Stimulated activated memory B cell treated with anti-CD40 and anti-IgM and Interleukin-4, amounts not matched to agents 10 μg/mL and 1 μg/mL and 100 μg/mL, for 72 hours (primary cell): ENCODE measurements around the gene DNAJC30.
"Not testable (repeated sequence)": the region's sequence is repeated elsewhere in the genome, so short reads cannot be mapped to it uniquely, and the experiment has no call there.

Experiments
- ATAC-seq: fragments of 150-1000 bp; cut with Tn5 transposase; 2 replicates; pipeline ENCODE4 v1.10.0; 2021
- H3K27ac Mint-ChIP-seq: one replicate; pipeline ENCODE4 v1.8.0; 2022; ENCODE audit warnings: mild to moderate bottlenecking, mixed read lengths
- H3K27me3 Mint-ChIP-seq: one replicate; pipeline ENCODE4 v1.8.0; 2022; ENCODE audit warnings: mixed read lengths
- H3K36me3 Mint-ChIP-seq: one replicate; pipeline ENCODE4 v1.8.0; 2022; ENCODE audit warnings: mixed read lengths
- H3K4me1 Mint-ChIP-seq: one replicate; pipeline ENCODE4 v1.8.0; 2022; ENCODE audit warnings: mixed read lengths
- H3K4me3 Mint-ChIP-seq: one replicate; pipeline ENCODE4 v1.8.0; 2022; ENCODE audit warnings: mild to moderate bottlenecking, moderate library complexity, mixed read lengths
- H3K9me3 Mint-ChIP-seq: one replicate; pipeline ENCODE4 v1.8.0; 2022; ENCODE audit warnings: mixed read lengths

Gene DNAJC30

GRCh38 chr7:73717025-73717807 lies 34.0 kb upstream of the DNAJC30 start:
- Mint-ChIP-seq H3K4me3 (peak overlapping the region; percentile 75), H3K27ac (peak overlapping the region; percentile 23), H3K9me3 (no peaks in the 10 kb centered on the region), H3K27me3 (peaks cover 69% of the 10 kb centered on the region), H3K36me3 (no peaks in the 10 kb centered on the region), H3K4me1 (peaks cover 47% of the 10 kb centered on the region)
- ATAC-seq, result no peak

DNA sequence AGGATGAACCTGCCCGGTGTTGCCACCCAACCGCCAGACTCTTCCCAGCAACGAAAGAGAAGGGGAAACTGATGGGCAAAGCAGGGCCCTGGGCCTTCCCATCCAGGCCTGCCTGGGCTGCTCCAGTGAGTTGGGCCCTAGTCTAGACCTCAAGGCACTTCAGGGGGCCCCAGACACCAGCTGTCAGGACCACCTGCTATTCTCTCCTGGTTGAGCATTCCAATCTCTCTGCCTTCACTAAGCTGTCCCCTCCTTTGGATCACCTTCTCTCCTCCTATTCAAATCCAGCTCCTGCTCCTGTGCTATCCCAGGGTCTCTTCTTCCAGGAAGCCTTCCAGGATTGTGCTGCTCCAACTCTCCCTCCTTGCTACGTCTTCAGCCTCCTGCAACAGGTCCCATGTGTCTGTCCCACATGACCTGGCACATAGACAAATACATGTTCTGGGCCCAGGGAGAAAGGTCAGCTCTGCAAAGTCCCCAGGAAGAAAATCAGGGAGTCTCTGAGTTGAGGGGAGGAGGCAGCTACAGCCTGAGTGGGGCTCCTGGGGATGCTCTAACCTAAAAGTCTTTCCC lies 33.2 kb upstream of the DNAJC30 start:
- no peak for ATAC-seq
- Mint-ChIP-seq H3K4me1 (peaks cover 47% of the 10 kb centered on the region), H3K9me3 (no peaks in the 10 kb centered on the region), H3K36me3 (no peaks in the 10 kb centered on the region), H3K27ac (no peak overlapping the region), H3K4me3 (no peak overlapping the region), H3K27me3 (peaks cover 77% of the 10 kb centered on the region)

DNA sequence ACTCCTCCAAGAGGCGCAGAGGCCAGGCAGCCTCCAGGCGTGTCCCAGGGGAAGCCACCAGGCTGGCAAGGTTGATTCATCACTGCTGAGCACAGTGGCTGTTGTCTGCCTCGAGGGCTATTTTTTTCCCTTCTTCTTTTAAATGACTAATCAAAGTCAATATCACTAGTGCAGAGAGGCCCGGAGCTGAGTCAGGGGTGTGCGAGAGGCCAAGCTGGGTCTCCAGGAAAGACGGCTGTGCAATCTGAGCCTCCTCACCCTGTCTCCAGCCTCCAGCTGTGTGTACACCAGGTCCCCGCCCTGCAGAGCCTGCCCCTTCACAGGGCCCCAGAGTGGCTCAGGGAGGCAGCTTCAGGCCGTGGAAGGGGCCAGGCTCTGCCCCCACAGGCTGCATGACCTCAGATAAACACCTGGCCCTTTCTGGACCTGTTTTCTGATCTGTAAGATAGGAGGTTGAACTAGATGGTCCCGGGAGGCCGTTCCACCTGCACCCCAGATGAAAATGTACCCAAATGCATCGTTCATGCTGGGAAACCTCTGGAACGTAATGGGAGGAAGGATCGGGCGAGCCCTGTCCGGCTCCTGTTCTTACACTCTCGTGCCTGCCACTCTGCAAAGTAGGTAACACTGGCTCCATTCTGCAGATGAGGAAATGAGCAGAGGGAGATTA lies 32.5 kb upstream of the DNAJC30 start:
- Mint-ChIP-seq H3K27ac (no peak overlapping the region), H3K9me3 (no peaks in the 10 kb centered on the region), H3K4me1 (peaks cover 47% of the 10 kb centered on the region), H3K27me3 (peaks cover 77% of the 10 kb centered on the region), H3K36me3 (no peaks in the 10 kb centered on the region), H3K4me3 (no peak overlapping the region)
- peak; percentile 37 for ATAC-seq

DNA sequence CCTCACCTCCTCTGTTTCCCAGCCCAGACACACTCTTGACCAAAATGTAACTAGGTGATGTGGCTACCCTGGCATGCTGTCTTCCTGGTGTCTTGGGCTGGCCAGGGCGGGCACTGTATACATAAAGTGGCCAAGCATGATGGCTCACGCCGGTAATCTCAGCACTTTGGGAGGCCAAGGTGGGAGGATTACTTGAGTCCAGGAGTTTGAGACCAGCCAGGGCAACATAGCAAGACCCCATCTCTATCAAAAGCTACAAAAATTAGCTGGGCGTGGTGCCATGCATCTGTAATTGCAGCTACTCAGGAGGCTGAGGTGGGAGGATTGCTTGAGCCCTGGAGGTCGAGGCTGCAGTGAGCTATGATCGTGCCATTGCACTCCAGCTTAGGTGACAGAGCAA lies 30.1 kb upstream of the DNAJC30 start:
- H3K27me3 Mint-ChIP-seq, result peaks cover 64% of the 10 kb centered on the region
- H3K27ac Mint-ChIP-seq, H3K36me3 Mint-ChIP-seq, H3K9me3 Mint-ChIP-seq, ATAC-seq, H3K4me3 Mint-ChIP-seq: not testable (repeated sequence)
- peaks cover 34% of the 10 kb centered on the region for H3K4me1 Mint-ChIP-seq

DNA sequence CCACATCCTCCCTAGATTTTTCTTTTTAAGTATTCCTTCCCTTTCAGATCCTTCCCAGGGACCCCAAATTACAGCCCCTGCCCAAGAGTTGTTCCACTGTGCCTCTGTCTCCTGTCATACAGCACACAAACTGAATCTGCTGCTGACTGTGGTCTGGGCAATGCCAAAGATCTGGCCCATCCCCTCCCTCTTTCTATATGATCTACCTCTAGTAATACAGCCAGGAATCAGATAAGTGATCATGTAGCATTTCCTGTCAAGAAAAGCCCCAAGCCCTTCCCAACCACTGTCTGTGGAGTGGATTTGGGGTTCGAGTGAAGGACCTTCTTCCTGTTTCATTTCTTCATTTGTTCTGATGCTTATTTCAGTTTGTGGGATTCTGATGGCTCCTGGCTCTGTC lies 29.5 kb upstream of the DNAJC30 start:
- Mint-ChIP-seq H3K27ac (no peak overlapping the region), H3K27me3 (peaks cover 59% of the 10 kb centered on the region), H3K9me3 (no peaks in the 10 kb centered on the region), H3K4me1 (peaks cover 29% of the 10 kb centered on the region), H3K36me3 (no peaks in the 10 kb centered on the region), H3K4me3 (no peak overlapping the region)
- no peak for ATAC-seq

DNA sequence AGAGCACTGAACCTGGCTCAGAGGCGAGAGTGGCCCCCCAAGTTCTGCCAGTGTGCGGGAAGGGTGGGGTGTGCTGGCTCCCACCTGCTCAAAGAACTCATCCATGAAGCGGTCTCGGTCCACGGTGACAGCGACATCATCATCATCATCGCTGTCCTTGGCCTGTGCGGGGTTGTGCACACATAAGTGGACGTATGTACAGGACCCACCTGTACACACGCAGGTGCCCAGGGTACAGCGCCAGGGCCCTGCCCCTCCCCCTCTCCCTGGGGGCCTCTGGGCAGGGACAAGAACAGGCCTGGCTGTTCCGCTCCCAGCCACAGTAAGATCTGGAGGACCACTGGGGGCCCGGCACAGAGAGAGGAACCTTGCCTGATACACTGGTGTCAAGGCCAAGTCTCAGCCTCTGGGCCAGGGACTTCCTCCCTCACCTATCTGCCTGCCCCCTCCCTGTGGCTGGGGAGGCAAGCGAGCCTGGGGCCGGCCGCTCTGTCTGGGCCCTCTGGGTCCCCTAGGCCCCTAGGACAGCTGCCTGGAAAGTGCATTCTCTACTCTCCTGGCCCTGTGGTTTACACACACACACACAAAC lies 25.8 kb upstream of the DNAJC30 start:
- no peak for ATAC-seq
- no peak overlapping the region for H3K4me3 Mint-ChIP-seq
- peaks cover 28% of the 10 kb centered on the region for H3K27me3 Mint-ChIP-seq
- H3K4me1 Mint-ChIP-seq, result peaks cover 31% of the 10 kb centered on the region
- H3K9me3 Mint-ChIP-seq, result no peaks in the 10 kb centered on the region
- no peak overlapping the region for H3K27ac Mint-ChIP-seq
- H3K36me3 Mint-ChIP-seq, result no peaks in the 10 kb centered on the region

- peaks cover 3% of the 10 kb centered on the region for H3K36me3 Mint-ChIP-seq
- peak overlapping the region; percentile 23 for H3K4me3 Mint-ChIP-seq
- H3K27me3 Mint-ChIP-seq, result peaks cover 20% of the 10 kb centered on the region
- peak; percentile 63 for ATAC-seq
- H3K27ac Mint-ChIP-seq, result peak overlapping the region; percentile 56
- no peaks in the 10 kb centered on the region for H3K9me3 Mint-ChIP-seq
- peaks cover 26% of the 10 kb centered on the region for H3K4me1 Mint-ChIP-seq
Measured at GRCh38 chr7:73707045-73707631, 23.9 kb upstream of the DNAJC30 start.

- H3K27me3 Mint-ChIP-seq, result peaks cover 19% of the 10 kb centered on the region
- peak overlapping the region; percentile 56 for H3K27ac Mint-ChIP-seq
- no peak overlapping the region for H3K4me3 Mint-ChIP-seq
- H3K9me3 Mint-ChIP-seq, result no peaks in the 10 kb centered on the region
- peaks cover 10% of the 10 kb centered on the region for H3K36me3 Mint-ChIP-seq
- peak; percentile 47 for ATAC-seq
- peaks cover 26% of the 10 kb centered on the region for H3K4me1 Mint-ChIP-seq
Measured at GRCh38 chr7:73706126-73707044, 23.1 kb upstream of the DNAJC30 start.

DNA sequence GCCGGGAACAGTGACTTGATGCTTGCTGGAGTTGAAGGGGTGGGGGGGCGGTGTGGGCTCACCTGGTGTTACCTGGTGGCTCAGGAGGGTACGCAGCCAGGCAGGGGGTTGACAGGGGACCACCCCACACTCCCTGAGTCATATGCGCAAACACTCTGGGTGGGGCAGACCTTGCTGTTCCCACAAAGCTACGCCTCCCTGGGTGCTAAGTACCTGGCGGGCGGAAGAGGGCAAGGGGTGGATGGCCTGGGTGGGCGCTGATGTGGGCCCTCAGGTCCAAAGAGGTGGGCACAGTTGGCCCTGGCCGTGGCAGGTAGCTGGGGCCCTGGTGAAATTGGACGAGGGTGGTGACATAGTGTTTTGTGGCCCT lies 22.3 kb upstream of the DNAJC30 start:
- peaks cover 11% of the 10 kb centered on the region for H3K36me3 Mint-ChIP-seq

DNA sequence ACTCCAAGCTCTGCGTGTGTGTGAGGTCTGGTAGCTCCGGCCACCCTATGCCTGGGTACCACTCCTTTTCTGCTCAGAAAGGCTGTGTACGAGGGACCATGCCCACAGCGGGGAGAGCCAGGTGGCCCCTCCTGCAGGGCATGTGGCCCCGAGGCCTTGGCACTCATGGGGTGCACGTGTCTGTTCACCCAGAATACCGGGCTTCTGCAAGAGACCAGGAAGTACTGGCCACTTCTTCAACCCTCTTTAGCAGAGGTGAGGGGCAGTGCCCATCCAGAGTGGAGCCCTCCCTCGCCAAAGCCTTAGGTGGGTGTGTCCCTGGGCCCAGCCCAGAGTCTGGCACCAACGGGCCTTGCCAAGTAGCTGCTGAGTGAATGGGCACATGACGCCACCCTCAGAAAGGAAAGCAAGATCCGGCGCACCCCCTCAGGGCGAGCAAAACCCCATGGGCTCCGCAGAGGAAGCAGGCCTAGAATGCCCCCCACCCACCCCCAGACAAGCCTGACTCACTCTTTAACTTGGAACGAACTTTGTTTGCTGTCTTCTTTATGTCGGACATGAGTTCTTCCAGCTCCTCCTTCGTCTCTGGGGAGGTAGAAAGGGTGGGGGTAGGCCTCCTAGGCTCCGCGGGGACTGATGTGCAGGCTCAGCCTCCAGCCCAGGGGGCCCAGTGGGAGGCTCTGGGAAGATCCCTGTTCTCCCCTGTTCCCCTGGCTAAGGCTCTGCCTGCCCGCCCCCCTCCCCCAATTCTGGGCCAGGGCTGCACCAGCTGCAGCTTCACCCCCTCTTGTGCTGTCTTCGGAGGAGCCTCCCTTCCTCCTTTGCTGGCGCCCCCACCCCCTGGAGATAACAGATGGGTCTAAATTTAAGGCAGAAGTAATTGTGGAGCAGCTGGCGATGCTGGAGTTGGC lies 21.6 kb upstream of the DNAJC30 start:
- peaks cover 16% of the 10 kb centered on the region for H3K36me3 Mint-ChIP-seq
- ATAC-seq, result no peak
- peaks cover 26% of the 10 kb centered on the region for H3K4me1 Mint-ChIP-seq
- H3K27ac Mint-ChIP-seq, result no peak overlapping the region
- no peak overlapping the region for H3K4me3 Mint-ChIP-seq
- H3K9me3 Mint-ChIP-seq, result no peaks in the 10 kb centered on the region
- peaks cover 17% of the 10 kb centered on the region for H3K27me3 Mint-ChIP-seq

More for the DNA sequence above, 22.3 kb upstream of the DNAJC30 start:
- H3K9me3 Mint-ChIP-seq, result no peaks in the 10 kb centered on the region
- H3K4me1 Mint-ChIP-seq, result peaks cover 26% of the 10 kb centered on the region
- no peak overlapping the region for H3K27ac Mint-ChIP-seq
- peaks cover 17% of the 10 kb centered on the region for H3K27me3 Mint-ChIP-seq
- ATAC-seq, result no peak
- H3K4me3 Mint-ChIP-seq, result no peak overlapping the region

DNA sequence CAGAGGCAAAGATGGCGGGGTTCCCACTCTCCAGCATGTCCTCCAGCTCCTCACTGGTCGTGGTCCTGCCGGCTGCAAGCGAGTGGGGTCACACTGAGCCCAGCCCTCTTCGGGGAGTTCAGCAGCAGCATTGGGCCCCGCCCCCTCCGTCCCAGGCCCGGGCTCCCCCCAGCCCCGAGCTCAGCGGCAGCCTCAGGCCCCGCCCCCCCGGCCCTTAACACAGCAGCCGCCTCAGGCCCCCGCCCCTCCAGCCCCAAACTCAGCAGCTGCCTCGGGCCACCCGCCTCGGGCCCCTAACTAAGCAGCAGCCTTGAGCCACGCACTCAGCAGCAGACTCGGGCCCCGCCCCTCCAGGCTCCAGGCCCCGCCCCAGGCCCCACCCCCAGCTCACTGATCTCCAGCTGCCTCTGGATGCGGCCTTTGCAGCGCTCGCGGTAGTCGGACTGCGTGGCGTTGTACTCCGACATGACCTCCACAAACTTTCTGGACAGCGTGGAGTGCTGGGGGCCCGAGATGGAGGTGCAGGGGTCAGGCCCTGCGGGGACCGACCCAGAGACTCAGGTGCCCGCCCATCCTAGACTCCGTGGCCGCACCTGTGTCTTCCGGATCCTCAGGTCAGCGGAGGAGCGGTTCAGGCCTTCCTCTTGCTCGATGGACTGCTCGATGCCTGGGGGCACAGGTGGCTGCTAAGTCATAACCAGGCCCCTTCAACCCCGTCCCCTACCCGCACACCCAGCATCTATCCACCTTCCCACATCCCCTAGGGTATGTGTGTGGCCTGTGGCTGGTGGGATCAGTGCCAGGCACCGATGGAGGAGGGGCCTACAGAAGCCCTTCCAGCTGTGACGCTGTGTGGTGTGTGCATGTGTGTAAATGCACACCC lies 20.7 kb upstream of the DNAJC30 start:
- peaks cover 26% of the 10 kb centered on the region for H3K4me1 Mint-ChIP-seq
- H3K4me3 Mint-ChIP-seq, result peak overlapping the region; percentile 26
- peak; percentile 49 for ATAC-seq
- H3K36me3 Mint-ChIP-seq, result peaks cover 25% of the 10 kb centered on the region
- no peak overlapping the region for H3K27ac Mint-ChIP-seq
- H3K9me3 Mint-ChIP-seq, result no peaks in the 10 kb centered on the region
- peaks cover 17% of the 10 kb centered on the region for H3K27me3 Mint-ChIP-seq

DNA sequence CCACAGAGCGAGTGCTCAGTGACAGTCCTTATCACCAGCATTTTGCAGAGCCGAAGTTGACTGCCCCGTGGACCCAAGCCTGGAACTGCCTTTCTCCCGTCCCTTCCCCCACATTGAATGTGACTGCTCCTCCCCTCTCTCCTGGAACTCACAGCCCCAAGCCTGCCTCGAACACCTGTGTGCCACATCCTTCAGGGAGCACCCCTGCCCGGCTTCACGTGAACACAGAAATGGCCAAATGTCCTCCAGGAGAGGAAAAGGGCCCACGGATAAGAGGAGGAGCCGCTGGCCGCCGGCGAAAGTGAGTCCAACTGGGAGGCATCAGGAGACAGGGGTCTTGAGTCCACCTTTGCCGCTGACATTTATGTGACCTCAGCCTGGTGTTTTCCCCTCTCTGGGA lies 20.0 kb upstream of the DNAJC30 start:
- H3K9me3 Mint-ChIP-seq, result no peaks in the 10 kb centered on the region
- H3K4me3 Mint-ChIP-seq, result no peak overlapping the region
- H3K4me1 Mint-ChIP-seq, result peaks cover 26% of the 10 kb centered on the region
- ATAC-seq, result no peak
- peaks cover 17% of the 10 kb centered on the region for H3K27me3 Mint-ChIP-seq
- peaks cover 33% of the 10 kb centered on the region for H3K36me3 Mint-ChIP-seq
- H3K27ac Mint-ChIP-seq, result no peak overlapping the region

GRCh38 chr7:73702665-73703064 lies 19.4 kb upstream of the DNAJC30 start:
- H3K4me3 Mint-ChIP-seq, result no peak overlapping the region
- no peak for ATAC-seq
- peaks cover 17% of the 10 kb centered on the region for H3K27me3 Mint-ChIP-seq
- H3K27ac Mint-ChIP-seq, result no peak overlapping the region
- H3K9me3 Mint-ChIP-seq, result no peaks in the 10 kb centered on the region
- H3K36me3 Mint-ChIP-seq, result peaks cover 36% of the 10 kb centered on the region
- peaks cover 26% of the 10 kb centered on the region for H3K4me1 Mint-ChIP-seq
